Transverse colon (tissue), 4 donors: ENCODE measurements around the gene TMUB2.

ENCODE experiments used
- CTCF ChIP-seq, 5 experiments: fragments of 200-600 bp in 3 of 5; fragments of 450-650 bp in 2 of 5; sonication (generic) in 3 of 5; IDR thresholded peaks; 1 replicate in 2 of 5; 2 replicates in 3 of 5; pipeline ENCODE4 v1.5.1; 2016 to 2017; ENCODE audit warnings: antibody characterized with exemption in 5 of 5, inconsistent platforms in 3 of 5, mild to moderate bottlenecking in 2 of 5, moderate library complexity in 1 of 5
- EP300 ChIP-seq: sonication (generic); formaldehyde crosslinking; IDR thresholded peaks from one replicate; pipeline ENCODE4 v1.6.1; 2017; ENCODE audit warnings: antibody characterized with exemption, low read depth
- POLR2A ChIP-seq: fragments of 450-650 bp; IDR thresholded peaks from one replicate; pipeline ENCODE4 v1.6.1; 2016; ENCODE audit warnings: antibody characterized with exemption, mild to moderate bottlenecking, moderate library complexity
- POLR2AphosphoS5 ChIP-seq, 3 donors: sonication (generic); formaldehyde crosslinking; IDR thresholded peaks; one replicate each; pipeline ENCODE4 v1.6.1; 2016; ENCODE audit warnings: antibody characterized with exemption in 3 of 3

GRCh38 chr17:44186307-44187130 is at the start of gene TMUB2:
- TF ChIP-seq POLR2A (peak; percentile 84), CTCF (IDR thresholded peaks at IDR 0.05) (no peak), EP300 (peak; percentile 20), POLR2AphosphoS5 (IDR thresholded peaks at IDR 0.05) (peak; percentile 86 to 92 (median 90))
